HepG2 (cell line): ENCODE data around the gene CFAP97D1. TPM values are rescaled to one million over a fixed set of nuclear protein-coding genes. Genes with fewer than 3 reads are reported as not detected.

Source experiments
- EED ChIP-seq: sonication (generic); formaldehyde crosslinking; IDR thresholded peaks from 2 replicates; pipeline ENCODE4 v1.5.0; 2020; ENCODE audit warnings: mild to moderate bottlenecking, missing genetic modification reagents
- HNRNPH1 ChIP-seq: fragments of 200-400 bp; formaldehyde crosslinking; optimal IDR thresholded peaks from 2 replicates; pipeline ENCODE3; 2017; ENCODE audit warnings: mild to moderate bottlenecking, low read depth, low read length
- HNRNPL ChIP-seq: fragments of 200-400 bp; formaldehyde crosslinking; IDR thresholded peaks from 2 replicates; pipeline ENCODE4 v1.6.1; 2017; ENCODE audit warnings: mild to moderate bottlenecking, low read depth, low read length
- HNRNPUL1 ChIP-seq: fragments of 200-400 bp; formaldehyde crosslinking; IDR thresholded peaks from 2 replicates; pipeline ENCODE4 v1.6.1; 2017; ENCODE audit warnings: low read depth, mild to moderate bottlenecking, low read length, moderate library complexity
- IRF2 ChIP-seq: IDR thresholded peaks from 2 replicates; pipeline ENCODE4 v1.6.1; 2018; ENCODE audit warnings: missing genetic modification reagents, missing compliant biosample characterization
- NFE2L2 ChIP-seq: fragments of 150-350 bp; IDR thresholded peaks from 2 replicates; pipeline ENCODE4 v1.6.1; 2014; ENCODE audit warnings: low read length
- TOPORS ChIP-seq: sonication (generic); formaldehyde crosslinking; IDR thresholded peaks from 2 replicates; pipeline ENCODE4 v1.8.0; 2023; ENCODE audit warnings: mild to moderate bottlenecking, missing genetic modification reagents
- ZNF337 ChIP-seq: sonication (generic); formaldehyde crosslinking; IDR thresholded peaks from 2 replicates; pipeline ENCODE4 v1.5.1; 2020; ENCODE audit warnings: missing genetic modification reagents, low read depth, mild to moderate bottlenecking, borderline replicate concordance
- polyA plus RNA-seq, 8 experiments: library from polyadenylated mRNA; depleted of rRNA in 3 of 8; stranded (reverse) in 7 of 8; unstranded in 1 of 8; fragments of >200 nt; fragmentation: Illumina TruSeq in 4 of 8; extraction: Trizol in 4 of 8; gene quantifications; 2 replicates each; pipeline versions ENCODE4 v1.2.1 to v1.2.3, GENCODE V29; 2011 to 2016; ENCODE audit warnings: low read depth in 4 of 8, missing spikeins in 1 of 8, mixed read lengths in 1 of 8; ENCODE audit not compliant: insufficient read depth in 1 of 8
- total RNA-seq, 5 experiments: library from RNA; depleted of rRNA; stranded (reverse); fragments of >200 nt; fragmentation: Illumina TruSeq; extraction: Trizol; gene quantifications; 2 replicates each; pipeline ENCODE4 v1.2.3, GENCODE V29; 2016; ENCODE audit warnings: low read depth in 1 of 5
- TF ChIP-seq, protein P1 (sequence below), 2 experiments: IDR thresholded peaks; 2 replicates each; pipeline ENCODE4 v1.6.1; 2011 to 2012; ENCODE audit warnings: low read length in 2 of 2, borderline replicate concordance in 1 of 2, low read depth in 1 of 2, mild to moderate bottlenecking in 1 of 2, moderate library complexity in 1 of 2
- TF ChIP-seq, protein P2 (sequence below): sonication (generic); formaldehyde crosslinking; IDR thresholded peaks from 2 replicates; pipeline ENCODE4 v1.9.0; 2022; ENCODE audit warnings: missing genetic modification reagents, mild to moderate bottlenecking, borderline replicate concordance
- TF ChIP-seq, protein P3 (sequence below): IDR thresholded peaks from 2 replicates; pipeline ENCODE4 v1.6.1; 2016; ENCODE audit warnings: low read depth
- TF ChIP-seq, protein P4 (sequence below): sonication (generic); formaldehyde crosslinking; IDR thresholded peaks from 2 replicates; pipeline ENCODE4 v1.5.1; 2020; ENCODE audit warnings: missing genetic modification reagents, mild to moderate bottlenecking, borderline replicate concordance
- TF ChIP-seq, protein P5 (sequence below): sonication (generic); formaldehyde crosslinking; IDR thresholded peaks from 2 replicates; pipeline ENCODE4 v1.9.0; 2021; ENCODE audit warnings: missing genetic modification reagents, borderline replicate concordance
- TF ChIP-seq, protein P6 (sequence below): sonication (generic); formaldehyde crosslinking; conservative IDR thresholded peaks from 2 replicates; pipeline ENCODE4 v1.5.0; 2020; ENCODE audit warnings: missing genetic modification reagents

The CFAP97D1 gene
- total and polyA plus RNA-seq, 2 of the 13 experiments (the other 11 are each of a cell fraction or from before 2014, with no cell fraction given) = 0.02 TPM; not detected in 1

DNA sequence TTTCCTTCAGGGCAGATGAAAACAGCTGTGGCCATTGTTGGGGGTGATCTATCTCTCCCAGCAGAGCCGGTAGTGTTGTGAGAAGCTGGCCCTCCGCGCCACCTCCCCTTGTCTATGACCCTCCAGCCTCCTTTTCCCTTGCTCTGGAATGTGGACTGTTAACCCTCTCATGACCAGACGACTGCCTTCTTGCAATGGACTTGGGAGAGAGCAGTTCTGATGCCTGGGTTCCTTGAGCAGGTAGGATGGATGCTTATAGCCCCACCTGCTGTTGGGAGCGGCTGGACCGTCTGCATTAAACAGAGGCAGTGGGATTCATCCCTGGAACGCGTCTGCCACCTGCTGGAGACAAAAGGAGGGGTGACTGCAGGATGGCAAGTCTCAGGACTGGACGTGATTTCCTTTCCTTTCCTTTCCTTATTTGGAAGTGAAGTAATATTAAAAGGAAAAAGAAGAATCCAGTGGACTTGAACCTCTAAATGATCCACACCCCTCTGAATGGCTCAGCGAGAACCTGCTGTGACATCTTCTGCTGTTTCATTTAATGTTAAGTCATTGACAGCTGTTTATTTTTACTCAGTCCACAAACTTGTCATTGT, 19.9 kb upstream of the CFAP97D1 start (continued):
- TF ChIP-seq, protein P1, sequence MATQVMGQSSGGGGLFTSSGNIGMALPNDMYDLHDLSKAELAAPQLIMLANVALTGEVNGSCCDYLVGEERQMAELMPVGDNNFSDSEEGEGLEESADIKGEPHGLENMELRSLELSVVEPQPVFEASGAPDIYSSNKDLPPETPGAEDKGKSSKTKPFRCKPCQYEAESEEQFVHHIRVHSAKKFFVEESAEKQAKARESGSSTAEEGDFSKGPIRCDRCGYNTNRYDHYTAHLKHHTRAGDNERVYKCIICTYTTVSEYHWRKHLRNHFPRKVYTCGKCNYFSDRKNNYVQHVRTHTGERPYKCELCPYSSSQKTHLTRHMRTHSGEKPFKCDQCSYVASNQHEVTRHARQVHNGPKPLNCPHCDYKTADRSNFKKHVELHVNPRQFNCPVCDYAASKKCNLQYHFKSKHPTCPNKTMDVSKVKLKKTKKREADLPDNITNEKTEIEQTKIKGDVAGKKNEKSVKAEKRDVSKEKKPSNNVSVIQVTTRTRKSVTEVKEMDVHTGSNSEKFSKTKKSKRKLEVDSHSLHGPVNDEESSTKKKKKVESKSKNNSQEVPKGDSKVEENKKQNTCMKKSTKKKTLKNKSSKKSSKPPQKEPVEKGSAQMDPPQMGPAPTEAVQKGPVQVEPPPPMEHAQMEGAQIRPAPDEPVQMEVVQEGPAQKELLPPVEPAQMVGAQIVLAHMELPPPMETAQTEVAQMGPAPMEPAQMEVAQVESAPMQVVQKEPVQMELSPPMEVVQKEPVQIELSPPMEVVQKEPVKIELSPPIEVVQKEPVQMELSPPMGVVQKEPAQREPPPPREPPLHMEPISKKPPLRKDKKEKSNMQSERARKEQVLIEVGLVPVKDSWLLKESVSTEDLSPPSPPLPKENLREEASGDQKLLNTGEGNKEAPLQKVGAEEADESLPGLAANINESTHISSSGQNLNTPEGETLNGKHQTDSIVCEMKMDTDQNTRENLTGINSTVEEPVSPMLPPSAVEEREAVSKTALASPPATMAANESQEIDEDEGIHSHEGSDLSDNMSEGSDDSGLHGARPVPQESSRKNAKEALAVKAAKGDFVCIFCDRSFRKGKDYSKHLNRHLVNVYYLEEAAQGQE (IDR thresholded peaks at IDR 0.05; ENCODE audit: borderline replicate concordance in 1 of 2, low read depth in 1 of 2, low read length in 2 of 2) = no peak
- TF ChIP-seq, protein P2, sequence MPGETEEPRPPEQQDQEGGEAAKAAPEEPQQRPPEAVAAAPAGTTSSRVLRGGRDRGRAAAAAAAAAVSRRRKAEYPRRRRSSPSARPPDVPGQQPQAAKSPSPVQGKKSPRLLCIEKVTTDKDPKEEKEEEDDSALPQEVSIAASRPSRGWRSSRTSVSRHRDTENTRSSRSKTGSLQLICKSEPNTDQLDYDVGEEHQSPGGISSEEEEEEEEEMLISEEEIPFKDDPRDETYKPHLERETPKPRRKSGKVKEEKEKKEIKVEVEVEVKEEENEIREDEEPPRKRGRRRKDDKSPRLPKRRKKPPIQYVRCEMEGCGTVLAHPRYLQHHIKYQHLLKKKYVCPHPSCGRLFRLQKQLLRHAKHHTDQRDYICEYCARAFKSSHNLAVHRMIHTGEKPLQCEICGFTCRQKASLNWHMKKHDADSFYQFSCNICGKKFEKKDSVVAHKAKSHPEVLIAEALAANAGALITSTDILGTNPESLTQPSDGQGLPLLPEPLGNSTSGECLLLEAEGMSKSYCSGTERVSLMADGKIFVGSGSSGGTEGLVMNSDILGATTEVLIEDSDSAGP = peak; percentile 62; the same call in 1 of the 2 replicates
- TF ChIP-seq, protein P3, sequence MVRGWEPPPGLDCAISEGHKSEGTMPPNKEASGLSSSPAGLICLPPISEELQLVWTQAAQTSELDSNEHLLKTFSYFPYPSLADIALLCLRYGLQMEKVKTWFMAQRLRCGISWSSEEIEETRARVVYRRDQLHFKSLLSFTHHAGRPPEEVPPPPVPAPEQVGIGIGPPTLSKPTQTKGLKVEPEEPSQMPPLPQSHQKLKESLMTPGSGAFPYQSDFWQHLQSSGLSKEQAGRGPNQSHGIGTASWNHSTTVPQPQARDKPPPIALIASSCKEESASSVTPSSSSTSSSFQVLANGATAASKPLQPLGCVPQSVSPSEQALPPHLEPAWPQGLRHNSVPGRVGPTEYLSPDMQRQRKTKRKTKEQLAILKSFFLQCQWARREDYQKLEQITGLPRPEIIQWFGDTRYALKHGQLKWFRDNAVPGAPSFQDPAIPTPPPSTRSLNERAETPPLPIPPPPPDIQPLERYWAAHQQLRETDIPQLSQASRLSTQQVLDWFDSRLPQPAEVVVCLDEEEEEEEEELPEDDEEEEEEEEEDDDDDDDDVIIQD = peak; percentile 69; the same call in 1 of the 2 replicates
- no peak for TF ChIP-seq ZNF337 (CRISPR knock-in tag)
- TF ChIP-seq NFE2L2 = no peak
- TF ChIP-seq HNRNPL = no peak
- TF ChIP-seq, protein P4, sequence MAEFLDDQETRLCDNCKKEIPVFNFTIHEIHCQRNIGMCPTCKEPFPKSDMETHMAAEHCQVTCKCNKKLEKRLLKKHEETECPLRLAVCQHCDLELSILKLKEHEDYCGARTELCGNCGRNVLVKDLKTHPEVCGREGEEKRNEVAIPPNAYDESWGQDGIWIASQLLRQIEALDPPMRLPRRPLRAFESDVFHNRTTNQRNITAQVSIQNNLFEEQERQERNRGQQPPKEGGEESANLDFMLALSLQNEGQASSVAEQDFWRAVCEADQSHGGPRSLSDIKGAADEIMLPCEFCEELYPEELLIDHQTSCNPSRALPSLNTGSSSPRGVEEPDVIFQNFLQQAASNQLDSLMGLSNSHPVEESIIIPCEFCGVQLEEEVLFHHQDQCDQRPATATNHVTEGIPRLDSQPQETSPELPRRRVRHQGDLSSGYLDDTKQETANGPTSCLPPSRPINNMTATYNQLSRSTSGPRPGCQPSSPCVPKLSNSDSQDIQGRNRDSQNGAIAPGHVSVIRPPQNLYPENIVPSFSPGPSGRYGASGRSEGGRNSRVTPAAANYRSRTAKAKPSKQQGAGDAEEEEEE (CRISPR knock-in tag) = no peak
- TF ChIP-seq EED (CRISPR knock-in tag) = no peak
- TF ChIP-seq TOPORS (CRISPR knock-in tag) = peak; percentile 77; the same call in 1 of the 2 replicates
- no peak for TF ChIP-seq HNRNPH1
- TF ChIP-seq, protein P5, sequence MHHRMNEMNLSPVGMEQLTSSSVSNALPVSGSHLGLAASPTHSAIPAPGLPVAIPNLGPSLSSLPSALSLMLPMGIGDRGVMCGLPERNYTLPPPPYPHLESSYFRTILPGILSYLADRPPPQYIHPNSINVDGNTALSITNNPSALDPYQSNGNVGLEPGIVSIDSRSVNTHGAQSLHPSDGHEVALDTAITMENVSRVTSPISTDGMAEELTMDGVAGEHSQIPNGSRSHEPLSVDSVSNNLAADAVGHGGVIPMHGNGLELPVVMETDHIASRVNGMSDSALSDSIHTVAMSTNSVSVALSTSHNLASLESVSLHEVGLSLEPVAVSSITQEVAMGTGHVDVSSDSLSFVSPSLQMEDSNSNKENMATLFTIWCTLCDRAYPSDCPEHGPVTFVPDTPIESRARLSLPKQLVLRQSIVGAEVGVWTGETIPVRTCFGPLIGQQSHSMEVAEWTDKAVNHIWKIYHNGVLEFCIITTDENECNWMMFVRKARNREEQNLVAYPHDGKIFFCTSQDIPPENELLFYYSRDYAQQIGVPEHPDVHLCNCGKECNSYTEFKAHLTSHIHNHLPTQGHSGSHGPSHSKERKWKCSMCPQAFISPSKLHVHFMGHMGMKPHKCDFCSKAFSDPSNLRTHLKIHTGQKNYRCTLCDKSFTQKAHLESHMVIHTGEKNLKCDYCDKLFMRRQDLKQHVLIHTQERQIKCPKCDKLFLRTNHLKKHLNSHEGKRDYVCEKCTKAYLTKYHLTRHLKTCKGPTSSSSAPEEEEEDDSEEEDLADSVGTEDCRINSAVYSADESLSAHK (CRISPR knock-in tag) = no peak
- no peak for TF ChIP-seq HNRNPUL1
- TF ChIP-seq, protein P6, sequence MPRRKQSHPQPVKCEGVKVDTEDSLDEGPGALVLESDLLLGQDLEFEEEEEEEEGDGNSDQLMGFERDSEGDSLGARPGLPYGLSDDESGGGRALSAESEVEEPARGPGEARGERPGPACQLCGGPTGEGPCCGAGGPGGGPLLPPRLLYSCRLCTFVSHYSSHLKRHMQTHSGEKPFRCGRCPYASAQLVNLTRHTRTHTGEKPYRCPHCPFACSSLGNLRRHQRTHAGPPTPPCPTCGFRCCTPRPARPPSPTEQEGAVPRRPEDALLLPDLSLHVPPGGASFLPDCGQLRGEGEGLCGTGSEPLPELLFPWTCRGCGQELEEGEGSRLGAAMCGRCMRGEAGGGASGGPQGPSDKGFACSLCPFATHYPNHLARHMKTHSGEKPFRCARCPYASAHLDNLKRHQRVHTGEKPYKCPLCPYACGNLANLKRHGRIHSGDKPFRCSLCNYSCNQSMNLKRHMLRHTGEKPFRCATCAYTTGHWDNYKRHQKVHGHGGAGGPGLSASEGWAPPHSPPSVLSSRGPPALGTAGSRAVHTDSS = no peak
- TF ChIP-seq IRF2 (CRISPR knock-in tag) = peak; percentile 92
